DMS79 treated with DMSO at 0.1 percent for 48 hours (cell line): ENCODE measurements around the gene ZNF557.
"Not testable (repeated sequence)": the region's sequence is repeated elsewhere in the genome, so short reads cannot be mapped to it uniquely, and the experiment has no call there.

ENCODE experiments used
- DNase-seq: peaks from one replicate; lab custom pipeline; 2025; lab: John Stamatoyannopoulos, UW

ZNF557 gene

DNA sequence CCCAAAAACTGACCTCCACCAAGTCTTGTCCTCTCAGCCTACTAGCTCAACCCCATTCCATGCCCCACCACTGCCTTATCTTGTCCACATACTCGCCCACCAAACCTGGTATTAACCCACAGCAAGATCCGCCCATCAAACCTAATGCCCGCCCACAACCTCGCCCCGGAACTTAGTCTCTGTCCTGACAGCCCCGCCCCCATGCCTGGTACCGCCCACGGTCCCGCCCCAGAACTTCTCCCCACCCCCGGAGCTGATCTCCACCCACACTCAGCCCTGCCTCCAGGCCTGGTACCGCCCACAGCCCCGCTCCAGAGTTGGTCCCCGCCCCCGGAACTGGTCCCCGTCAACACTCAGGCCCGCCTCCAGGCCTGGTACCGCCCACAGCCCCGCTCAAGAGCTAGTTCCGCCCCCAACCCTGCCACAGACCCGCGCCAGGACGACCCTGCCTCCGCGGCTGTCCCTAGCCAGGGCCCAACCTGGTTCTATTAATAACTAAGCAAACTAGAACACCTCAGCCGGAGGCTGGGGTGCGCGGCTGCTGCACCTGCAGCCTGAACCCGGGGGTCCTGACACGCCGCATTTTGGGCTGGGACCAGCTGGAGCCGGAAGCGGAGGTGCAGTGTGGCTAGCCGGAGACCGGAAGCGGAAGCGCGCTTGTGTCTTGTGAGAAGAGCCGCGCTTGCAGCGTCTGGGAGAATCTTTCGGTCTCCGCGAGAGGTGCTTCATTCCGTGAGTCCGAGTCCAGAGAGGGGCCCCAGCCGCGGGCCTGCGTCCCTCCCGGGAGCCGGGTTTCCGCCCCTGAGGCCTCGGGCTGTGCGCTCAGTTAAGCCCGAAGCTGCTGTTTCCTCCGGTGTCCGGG lies at the start of gene ZNF557:
TSS of gene ZNF557 (plus strand) at position 662 of the 862 bp plus-strand sequence. CDS start 5,372 bp downstream, outside the sequence.
- DNase-seq: peak; percentile 91

- not testable (repeated sequence) for DNase-seq
Observed at GRCh38 chr19:7021331-7021730, 48.2 kb upstream of the ZNF557 start, which contains the start of gene MBD3L2B. TSS of gene MBD3L2B (minus strand) at chr19:7021431. CDS start at chr19:7021397, 34 bp downstream.

DNA sequence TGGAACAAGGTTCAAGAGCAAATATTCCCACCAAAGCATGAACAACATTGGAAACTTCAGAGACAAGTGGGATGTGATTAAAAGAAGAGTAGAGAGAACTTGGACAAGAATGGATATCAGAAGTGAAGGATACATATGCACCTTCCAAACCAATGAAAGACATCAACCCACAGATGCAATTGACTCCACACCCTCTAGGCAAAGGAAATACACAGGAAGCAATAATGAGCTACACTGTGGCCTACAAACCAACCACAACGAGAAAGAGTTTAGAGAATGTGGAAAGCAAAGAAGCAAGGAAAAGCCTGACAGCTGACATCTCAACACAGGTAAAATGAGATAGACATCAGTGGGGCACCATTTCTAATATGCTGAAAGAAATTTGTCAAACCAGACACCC lies 40.7 kb upstream of the ZNF557 start:
- not testable (repeated sequence) for DNase-seq

GRCh38 chr19:7030278-7030677 lies 39.2 kb upstream of the ZNF557 start, which contains the start of gene MBD3L5:
TSS of gene MBD3L5 (plus strand) at chr19:7030578. CDS start at chr19:7030612, 34 bp downstream.
- DNase-seq: not testable (repeated sequence)

DNA sequence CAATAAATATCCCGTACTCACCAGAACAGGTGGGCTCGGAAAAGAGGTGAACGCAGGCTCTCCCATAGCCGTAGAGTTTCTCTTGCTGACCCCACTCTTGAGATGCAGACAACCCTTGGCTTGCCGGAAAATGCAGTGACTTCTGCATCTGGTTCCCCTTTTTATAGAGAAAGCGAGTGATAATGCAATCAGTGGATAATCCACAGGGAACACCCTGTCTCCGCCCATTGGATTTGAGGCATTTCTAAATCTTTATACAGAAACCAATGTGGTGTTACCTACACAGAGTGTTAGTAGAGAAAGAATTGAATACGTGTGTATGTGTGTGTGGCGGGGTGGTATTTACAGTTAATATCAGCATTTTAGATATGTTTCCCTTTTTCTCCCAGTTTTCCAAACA lies 29.4 kb upstream of the ZNF557 start, which contains the start of gene MBD3L4:
TSS of gene MBD3L4 (minus strand) at position 101 of the 400 bp plus-strand sequence. CDS start at position 66, 35 bp downstream.
- DNase-seq: not testable (repeated sequence)

DNA sequence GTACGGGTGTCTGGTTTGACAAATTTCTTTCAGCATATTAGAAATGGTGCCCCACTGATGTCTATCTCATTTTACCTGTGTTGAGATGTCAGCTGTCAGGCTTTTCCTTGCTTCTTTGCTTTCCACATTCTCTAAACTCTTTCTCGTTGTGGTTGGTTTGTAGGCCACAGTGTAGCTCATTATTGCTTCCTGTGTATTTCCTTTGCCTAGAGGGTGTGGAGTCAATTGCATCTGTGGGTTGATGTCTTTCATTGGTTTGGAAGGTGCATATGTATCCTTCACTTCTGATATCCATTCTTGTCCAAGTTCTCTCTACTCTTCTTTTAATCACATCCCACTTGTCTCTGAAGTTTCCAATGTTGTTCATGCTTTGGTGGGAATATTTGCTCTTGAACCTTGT lies 27.9 kb upstream of the ZNF557 start:
- DNase-seq: not testable (repeated sequence)

DNA sequence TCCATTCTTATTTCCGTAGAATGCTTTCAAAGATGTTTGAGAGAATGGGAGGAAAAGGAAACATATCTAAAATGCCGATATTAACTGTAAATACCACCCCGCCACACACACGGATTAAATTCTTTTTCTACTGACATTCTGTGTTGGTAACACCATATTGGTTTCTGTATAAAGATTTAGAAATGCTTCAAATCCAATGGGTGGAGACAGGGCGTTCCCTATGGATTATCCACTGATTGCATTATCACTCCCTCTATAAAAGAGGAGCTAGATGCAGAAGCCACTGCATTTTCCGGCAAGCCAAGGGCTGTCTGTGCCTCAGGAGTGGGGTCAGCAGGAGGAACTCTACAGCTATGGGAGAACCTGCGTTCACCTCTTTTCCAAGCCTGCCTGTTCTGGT lies 20.5 kb upstream of the ZNF557 start, which contains the start of gene MBD3L2:
TSS of gene MBD3L2 (plus strand) at position 301 of the 400 bp plus-strand sequence. CDS start at position 354, 53 bp downstream.
- DNase-seq: not testable (repeated sequence)

DNA sequence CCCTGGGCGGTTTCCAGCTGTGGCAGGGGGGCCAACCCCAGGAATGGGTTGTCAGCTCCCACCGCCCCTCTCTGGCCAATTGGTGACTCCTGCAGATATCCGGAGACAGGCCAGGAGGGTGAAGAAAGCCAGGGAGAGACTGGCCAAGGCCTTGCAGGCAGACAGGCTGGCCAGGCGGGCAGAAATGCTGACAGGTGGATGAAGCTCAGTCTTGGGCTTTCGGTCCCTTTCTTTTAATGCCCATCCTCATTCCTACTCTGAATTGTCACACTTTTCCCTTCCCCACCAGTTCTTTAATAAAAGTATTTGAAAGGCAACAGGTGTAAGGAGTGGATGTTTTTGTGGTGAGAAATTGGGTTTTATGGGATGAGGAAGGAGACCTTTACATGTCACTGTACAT lies 18.1 kb upstream of the ZNF557 start:
- DNase-seq: not testable (repeated sequence)

DNA sequence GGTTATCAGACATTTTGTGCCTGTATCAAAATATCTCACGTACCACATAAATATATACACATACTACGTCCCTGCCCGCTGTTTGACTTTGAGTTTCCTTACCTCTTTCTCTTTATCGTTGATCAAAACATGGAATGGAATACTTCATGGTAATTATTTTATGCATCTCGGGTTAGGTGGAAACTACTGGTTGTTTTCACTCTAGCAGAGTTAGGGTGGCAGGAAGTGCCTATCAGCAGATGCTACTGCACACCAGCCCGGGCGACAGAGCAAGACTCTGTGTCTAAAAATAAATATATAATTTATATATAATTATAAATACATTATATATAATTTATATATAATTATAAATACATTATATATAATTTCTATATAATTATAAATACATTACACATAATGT lies 16.6 kb upstream of the ZNF557 start:
- DNase-seq: not testable (repeated sequence)

- not testable (repeated sequence) for DNase-seq
Observed at GRCh38 chr19:7054635-7055368, 14.7 kb upstream of the ZNF557 start.

- not testable (repeated sequence) for DNase-seq
Observed at GRCh38 chr19:7055679-7056078, 13.8 kb upstream of the ZNF557 start.

DNA sequence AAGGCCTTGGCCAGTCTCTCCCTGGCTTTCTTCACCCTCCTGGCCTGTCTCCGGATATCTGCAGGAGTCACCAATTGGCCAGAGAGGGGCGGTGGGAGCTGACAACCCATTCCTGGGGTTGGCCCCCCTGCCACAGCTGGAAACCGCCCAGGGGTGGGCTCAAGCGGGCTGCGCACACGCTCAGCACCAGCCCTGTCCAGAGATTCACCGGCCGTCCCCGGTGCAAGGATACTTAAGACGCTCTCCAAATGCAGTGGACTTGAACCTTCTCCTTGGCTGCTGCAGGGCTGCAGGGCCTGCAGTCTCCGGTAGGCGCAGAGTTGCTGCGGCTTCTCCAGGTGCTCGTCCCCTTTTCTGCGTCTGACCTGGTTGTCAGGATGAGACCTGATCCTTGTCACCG lies 13.1 kb upstream of the ZNF557 start:
- not testable (repeated sequence) for DNase-seq

DNA sequence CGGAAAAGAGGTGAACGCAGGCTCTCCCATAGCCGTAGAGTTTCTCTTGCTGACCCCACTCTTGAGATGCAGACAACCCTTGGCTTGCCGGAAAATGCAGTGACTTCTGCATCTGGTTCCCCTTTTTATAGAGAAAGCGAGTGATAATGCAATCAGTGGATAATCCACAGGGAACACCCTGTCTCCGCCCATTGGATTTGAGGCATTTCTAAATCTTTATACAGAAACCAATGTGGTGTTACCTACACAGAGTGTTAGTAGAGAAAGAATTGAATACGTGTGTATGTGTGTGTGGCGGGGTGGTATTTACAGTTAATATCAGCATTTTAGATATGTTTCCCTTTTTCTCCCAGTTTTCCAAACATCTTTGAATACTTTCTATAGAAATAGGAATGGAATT lies 10.9 kb upstream of the ZNF557 start, which contains the start of gene MBD3L3:
TSS of gene MBD3L3 (minus strand) at position 101 of the 400 bp plus-strand sequence. CDS start at position 30, 71 bp downstream.
- not testable (repeated sequence) for DNase-seq

DNA sequence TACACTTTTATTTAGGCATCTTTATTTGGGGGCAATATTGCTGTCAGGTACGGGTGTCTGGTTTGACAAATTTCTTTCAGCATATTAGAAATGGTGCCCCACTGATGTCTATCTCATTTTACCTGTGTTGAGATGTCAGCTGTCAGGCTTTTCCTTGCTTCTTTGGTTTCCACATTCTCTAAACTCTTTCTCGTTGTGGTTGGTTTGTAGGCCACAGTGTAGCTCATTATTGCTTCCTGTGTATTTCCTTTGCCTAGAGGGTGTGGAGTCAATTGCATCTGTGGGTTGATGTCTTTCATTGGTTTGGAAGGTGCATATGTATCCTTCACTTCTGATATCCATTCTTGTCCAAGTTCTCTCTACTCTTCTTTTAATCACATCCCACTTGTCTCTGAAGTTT lies 9.5 kb upstream of the ZNF557 start:
- not testable (repeated sequence) for DNase-seq

DNA sequence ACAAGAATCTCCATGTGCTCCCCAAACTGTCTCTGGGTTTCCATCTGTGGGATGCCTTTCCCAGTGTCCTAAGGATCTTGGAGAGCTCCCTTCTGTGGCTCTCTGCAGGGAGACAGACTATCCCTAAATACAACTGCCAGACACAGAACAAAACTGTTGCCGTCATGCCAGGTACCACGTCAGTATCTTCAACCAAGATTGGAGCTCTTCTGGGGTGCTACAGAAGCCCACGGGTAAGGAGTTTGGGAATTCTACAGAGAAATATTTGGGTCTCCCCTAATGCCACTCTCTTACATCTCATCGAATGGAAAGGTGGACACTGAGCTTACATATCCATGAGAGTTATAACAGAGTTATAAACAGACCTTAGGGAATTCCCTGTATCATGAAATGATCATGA lies 6.2 kb upstream of the ZNF557 start:
- no peak for DNase-seq

- no peak for DNase-seq
Observed at GRCh38 chr19:7063764-7064418, 5.6 kb upstream of the ZNF557 start.

DNA sequence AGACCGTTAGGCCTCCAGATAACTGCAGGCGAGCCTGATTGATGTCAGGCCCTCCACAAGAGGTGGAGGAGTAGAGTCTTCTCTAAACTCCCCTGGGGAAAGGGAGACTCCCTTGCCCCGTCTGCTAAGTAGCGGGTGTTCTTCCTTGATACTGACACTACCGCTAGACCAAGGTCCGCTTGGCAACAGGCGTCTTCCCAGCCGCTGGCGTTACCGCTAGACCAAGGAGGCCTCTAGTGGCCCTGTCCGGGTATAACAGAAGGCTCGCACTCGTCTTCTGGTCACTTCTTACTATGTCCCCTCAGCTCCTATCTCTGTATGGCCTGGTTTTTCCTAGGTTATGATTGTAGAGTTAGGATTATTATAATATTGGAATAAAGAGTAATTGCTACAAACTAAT lies 2.4 kb upstream of the ZNF557 start:
- not testable (repeated sequence) for DNase-seq

DNA sequence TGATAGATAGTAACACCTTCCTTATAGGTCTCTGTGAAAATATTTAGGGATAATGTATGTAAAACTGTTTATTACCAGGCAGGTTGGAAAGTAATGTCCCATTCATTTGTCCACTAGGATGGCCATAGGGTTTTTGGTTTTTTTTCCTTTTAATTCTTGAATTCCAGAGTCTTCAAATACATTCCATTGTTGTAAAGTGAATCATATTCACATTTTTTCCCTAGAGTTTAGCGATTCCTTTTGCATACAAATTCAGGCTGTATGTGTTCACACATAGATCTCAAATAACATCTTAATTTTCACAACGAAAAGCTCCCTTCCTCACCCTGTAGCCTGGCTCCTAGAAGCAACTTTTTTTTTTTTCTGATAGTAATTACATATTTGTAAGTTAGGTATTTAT lies 1.8 kb upstream of the ZNF557 start:
- DNase-seq: no peak

- no peak for DNase-seq
Observed at GRCh38 chr19:7068599-7068998, 904 bp upstream of the ZNF557 start.

DNA sequence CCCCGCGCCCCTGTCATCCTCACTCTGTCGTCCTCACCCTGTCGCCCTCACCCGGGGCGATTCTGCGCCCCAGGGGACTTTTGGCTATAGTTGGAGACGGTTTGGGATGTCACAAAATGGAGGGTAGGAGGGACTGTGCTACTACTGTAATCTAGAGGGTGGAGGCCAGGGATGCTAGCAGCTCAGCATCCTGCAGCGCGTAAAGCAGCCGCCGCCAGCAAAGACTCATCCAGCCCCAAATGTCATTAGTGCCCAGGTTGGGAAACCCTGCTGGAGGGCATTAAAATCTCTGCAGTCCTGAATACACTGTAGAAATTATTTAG lies 362 bp downstream of the ZNF557 start:
- DNase-seq: no peak

GRCh38 chr19:7072541-7072940 lies 3.0 kb downstream of the ZNF557 start:
- DNase-seq: no peak
